GM18511 (cell line): ENCODE results near the gene CCDC159.
A peak's percentile ranks its signal among the peaks of the same experiment; 100 is the strongest.
"Not testable (repeated sequence)": the region's sequence is repeated elsewhere in the genome, so short reads cannot be mapped to it uniquely, and the experiment has no call there.

Experiments
- ATAC-seq: cut with Tn5 transposase; IDR thresholded peaks from one replicate; pipeline ENCODE4 v1.9.1; 2021; ENCODE audit warnings: mild to moderate bottlenecking, moderate library complexity; ENCODE audit not compliant: unreplicated experiment

The CCDC159 gene, protein sequence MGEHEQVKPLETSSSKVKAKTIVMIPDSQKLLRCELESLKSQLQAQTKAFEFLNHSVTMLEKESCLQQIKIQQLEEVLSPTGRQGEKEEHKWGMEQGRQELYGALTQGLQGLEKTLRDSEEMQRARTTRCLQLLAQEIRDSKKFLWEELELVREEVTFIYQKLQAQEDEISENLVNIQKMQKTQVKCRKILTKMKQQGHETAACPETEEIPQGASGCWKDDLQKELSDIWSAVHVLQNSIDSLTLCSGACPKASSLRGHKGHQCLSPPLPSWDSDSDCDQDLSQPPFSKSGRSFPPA

DNA sequence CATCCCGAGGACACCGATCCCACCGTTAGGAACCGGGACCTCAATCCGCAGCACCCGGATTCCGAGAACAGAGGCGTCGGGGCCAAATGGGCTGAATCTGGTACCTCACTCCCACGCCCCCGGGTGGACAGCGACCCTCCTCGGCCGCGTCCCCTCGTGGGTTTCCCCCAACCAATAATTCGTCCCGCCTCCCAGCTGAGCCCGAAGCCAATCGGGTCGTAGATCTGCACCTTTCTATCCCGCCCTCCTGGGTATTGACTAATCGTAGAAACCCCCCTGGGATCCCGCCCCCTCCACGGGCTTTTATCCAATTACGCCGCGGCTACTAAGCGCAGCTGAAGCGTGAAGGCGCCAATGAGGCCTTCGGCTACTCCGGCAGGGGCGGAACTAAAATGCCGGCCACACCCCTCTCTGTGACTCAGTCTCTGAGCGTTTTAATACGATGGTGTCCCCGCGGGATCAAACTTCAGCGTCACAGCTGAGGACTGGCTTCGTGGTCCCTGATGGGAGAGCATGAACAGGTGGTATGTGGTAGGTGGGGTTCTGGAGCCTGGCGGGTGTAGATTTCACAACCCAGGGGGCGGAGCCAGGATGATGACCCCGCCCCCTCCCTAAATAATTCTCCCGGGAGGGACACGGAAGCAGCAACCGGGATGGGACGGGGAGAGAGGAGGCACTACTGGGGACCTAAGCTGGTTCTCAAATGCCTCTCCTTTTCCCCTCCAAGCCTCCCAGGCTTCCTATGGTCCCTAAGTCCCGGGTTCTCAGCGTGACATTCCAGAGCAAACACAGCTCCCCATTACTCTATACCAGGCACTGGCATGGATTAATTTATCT is at the start of gene CCDC159, which contains the start of gene TMEM205:
TSS of gene CCDC159 (plus strand) at position 416 of the 837 bp plus-strand sequence. CDS start at position 504, 88 bp downstream.
TSS of gene TMEM205 (minus strand) at position 165 of the 837 bp plus-strand sequence. CDS start 649 bp downstream, outside the sequence.
- peak; percentile 94 for ATAC-seq

DNA sequence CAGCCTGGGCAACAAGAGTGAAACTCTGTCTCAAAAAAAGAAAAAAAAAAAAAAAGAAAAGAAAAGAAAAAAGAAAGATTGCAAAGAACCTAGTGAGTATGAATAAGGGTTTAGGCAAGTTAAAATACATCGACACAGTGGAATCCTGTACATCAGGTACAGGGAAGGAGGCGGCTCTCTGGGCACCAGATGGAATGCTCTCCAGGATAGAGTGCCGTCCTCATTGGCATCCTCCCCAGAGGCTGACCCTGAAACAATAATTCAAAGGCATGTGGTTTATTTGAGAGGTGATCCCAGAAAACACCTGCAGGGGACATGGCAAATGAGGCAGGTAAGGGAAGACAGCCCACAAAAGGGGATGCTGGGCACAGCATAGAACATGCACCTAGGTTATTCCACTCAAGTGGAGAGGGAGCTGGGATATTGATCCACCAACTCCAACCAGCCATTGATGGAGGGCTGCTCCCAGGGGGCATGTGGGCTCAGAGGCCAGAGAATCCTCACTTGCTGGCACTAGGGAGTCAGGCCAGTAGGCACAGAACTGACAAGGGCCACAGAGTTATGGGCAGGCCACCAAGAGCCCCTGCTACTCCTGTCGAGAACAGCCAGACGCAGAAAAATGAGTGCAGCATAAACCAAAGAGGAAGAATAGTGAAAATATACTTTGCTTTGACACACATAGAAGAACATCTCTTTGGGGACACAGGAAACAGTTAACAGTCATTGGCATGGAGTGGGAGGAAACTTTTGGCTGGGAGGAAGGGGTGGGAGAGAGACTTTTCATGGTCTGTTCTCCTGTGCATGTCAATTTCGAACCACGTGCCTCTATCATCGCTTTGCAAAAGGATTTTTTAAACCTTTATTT is 46.1 kb upstream of the CCDC159 start:
- ATAC-seq = no peak

DNA sequence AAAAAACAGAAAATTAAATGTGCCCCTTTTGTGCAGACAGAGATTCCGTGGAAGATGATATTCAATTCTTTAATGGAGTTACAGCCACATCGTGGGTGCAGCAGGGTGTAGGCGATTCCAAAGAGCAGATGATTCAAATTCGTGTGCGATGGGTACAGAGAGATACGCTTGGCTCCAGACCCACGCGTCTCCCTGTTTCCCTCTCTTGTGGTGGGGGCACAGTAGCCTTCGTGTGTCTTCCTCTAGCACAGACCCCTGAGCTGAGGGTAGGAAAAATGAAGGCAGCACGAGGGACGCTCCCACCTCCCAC is 45.6 kb upstream of the CCDC159 start:
- no peak for ATAC-seq

DNA sequence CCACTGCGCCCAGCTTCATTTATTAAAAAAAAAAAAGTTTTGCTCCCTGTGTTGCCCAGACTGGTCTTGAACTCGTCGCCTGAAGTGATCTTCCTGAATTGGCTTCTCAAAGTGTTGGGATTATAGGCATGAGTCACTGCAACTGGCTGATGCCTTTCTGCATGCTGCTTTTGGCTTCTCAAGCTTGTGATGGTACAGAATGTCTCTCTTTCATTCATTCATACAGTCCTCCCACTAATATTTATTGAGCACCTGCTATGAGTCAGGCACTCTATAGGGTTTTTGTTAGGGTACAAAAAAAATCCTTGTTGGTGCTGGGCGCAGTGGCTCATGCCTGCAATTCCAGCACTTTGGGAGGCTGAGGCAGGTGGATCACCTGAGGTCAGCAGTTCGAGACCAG is 41.4 kb upstream of the CCDC159 start:
- no peak for ATAC-seq

DNA sequence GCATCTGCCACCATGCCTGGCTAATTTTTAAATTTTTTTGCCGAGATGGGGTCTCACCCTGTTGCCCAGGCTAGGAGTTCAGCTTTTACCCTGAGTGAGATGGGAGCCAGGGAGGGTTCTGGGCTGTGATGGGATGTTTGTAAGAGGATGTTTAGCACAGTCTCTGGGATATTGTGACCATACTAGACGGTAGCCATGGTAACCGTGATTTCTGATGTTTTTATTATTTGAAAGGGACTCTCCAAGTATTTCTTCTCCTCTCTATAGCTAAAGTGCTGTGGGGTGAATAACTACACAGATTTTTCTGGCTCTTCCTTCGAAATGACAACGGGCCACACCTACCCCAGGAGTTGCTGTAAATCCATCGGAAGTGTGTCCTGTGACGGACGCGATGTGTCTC is 40.0 kb upstream of the CCDC159 start:
- no peak for ATAC-seq

DNA sequence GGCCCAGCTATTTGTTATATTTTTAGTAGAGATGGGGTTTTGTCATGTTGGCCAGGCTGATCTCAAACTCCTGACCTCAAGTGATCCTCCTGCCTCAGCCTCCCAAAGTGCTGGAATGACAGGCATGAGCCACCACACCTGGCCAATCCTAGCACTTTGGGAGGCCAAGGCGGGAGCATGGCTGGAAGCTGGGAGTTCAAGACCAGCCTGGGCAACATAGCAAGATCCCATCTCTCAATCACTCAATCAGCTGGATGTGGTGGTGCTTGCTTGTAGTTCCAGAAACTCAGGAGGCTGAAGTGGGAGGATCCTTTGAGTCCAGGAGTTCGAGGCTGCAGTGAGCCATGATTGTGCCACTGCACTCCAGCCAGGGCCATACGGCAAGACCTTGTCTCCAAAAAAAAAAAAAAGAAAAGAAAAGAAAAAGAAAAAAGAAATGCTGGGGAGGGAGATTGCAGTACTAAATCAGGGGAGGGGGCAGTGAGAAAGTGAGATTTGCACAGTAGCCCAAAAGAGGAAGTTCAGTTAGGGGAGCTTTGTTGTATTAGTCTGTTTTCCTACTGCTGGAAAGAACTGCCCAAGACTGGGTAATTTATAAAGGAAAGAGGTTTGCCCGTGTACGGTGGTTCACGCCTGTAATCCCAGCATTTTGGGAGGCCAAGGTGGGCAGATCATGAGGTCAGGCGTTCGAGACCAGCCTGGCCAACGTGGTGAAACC is 25.9 kb upstream of the CCDC159 start:
- ATAC-seq = not testable (repeated sequence)

DNA sequence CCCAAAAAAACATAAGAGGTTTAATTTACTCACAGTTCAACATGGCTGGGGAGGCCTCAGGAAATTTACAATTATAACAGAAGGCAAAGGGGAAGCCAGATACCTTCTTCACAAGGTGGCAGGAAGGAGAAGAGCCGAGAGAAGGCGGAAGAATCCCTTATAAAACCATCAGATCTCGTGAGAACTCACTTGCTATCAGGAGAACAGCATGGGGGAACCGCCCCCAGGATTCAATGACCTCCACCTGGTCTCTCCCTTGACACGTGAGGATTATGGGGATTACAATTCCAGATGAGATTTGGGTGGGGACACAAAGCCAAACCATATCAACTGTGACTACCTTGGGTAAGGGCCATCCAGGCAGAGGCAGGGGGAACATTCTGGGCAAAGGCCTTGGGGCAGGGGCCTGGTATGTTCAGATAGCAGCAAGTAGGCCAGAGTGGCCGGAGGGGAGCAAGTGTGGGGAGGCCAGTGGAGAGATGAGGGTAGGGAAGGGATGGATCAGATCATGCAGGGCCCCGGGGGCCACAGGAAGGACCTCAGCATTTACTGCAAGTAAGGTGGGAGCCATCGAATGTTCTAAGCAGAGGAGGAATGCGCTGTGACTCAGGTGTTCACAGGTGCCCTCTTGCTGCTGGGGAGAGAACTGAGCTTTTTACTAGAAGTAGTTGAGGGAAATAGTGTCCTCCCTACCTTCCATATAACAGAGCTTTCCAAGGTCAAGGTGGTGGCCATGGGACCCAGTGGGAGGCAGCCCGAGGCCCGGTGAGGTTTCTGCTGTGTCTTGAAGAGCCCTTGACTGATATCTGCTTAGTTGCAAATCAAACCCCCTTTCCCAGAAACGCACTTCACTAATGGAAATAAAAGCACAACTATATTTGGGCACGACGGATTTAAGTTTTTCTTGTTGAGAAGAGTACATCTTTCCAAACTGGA is 24.9 kb upstream of the CCDC159 start:
- no peak for ATAC-seq

DNA sequence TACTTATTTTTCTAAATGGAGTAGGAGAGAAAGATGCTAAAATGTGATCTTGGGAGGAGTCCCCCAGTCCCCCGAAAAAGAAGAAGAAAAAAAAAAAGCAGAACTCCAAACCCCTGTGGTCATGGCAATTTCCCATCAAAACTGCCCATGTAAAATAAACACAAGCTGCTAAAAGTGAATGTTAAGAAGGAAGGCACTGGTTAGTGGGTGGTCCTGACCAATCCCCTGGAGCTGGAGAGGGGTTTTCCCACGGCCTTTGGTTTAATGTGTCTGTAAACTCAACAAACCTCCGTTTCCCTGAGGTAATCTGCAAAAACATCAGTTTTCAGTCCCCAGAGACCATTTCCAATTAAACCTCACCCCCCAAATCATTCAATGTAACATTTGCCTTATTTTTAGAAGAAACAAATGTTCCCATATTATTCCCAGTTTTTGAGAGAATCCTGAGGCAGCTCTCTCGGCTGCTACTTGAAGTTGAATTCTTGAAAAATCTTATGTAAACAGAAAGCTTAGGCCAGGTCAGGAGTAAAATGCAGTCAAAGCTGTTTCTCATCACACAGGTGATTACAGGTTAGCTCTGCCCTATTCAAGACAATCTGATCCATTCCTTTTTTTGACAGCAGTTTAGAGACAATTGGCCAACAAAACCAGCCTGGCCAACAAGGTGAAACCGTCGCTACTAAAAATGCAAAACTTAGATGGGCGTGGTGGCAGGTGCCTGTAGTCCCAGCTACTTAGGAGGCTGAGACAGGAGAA is 23.9 kb upstream of the CCDC159 start:
- ATAC-seq = no peak

DNA sequence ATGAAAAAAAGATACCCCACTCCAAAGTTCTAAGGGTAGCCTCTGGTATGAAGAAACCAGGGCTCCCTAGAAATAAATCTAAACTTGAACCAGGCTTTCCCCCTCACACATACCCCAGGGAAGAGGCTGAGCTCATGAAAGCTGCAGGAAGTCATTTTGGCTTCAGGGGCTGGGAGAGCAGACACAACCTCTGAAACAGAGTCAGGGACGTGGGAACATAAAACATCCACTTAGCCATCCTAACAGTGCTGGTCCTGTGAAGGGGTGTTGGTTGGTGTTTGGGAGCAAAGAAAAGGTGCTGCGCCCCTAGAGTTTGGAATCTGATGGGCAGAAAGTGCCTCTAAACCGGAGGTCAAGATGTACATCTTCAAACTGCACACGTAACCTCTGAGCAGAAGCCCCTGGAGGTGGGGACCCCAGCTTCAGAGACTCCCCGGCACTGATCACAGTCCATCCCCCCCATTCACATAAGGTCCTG is 22.7 kb upstream of the CCDC159 start:
- ATAC-seq = no peak

DNA sequence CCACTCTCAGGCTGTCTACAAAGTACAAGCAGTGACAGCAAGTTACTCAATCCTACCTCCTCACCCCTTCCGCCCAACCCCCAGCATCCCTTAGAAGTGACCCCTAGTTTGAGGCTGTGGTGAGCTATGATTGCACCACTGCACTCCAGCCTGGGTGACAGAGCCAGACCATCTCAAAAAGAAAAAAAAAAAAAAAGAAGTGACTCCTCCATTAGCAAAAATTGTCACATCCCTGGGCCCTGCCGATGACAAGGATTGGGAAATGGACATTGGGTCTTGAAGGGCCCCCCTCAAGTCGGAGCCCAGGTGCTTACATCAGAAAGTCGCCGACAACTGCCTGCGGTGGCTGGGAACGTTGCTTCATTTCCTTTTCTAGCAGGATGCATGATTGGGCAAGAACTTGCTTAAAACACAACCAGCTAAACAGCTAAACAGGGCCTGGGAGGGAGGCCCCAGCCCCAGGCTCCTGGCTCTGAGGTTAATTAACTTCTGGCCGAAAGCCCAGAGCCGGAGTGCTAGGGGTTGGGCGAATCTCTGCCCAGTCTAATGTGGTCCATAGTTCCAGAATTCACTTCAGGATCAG is 22.1 kb upstream of the CCDC159 start:
- peak; percentile 57 for ATAC-seq

DNA sequence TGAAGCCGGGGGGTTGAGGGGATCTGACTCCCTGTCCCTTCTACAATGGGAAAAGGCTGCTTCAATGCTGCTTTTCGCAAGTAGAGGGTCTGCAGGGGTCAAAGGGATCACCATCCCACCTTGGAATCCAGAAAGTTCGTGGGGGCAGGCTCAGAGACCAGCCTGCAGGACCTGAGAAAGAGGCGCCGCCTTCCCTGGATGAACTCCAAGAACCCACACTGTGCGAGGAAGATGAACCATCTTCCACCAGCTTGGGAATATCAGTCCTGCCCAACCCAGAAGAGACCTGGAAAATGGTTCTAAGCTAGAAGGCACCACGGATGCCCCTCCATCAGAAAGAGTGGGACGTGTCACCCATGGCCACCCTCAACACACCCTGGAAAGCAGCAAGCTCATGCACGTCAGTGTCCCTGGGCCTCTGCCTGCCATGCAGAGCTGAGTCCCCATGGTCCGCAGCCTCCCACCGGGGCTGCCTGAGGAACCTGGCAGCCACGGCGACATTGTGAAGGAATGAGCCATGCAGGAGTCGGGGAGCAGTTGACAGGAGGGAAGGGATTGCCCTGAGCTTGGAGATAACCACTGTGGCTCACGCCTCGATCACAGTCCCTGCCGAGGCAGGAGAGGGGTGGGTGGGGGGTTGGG is 21.4 kb upstream of the CCDC159 start:
- ATAC-seq = no peak

DNA sequence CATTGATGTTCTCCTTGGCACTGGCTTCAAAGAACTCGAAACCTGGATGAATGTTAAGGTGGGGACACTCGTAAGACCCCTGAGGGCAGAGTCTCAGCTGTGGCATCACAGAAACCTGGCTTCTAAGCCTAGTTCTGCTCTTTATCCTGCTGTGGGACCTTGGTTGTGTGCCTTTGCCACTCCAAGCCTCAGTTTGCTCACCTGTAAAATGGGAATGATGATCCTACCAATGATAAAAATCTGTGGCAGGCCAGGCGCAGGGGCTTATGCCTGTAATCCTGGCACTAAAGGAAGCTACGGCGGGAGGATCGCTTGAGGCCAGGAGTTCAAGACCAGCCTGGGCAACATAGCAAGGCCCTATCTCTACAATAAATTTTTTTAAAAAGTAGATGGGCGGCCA is 20.8 kb upstream of the CCDC159 start:
- ATAC-seq = no peak

DNA sequence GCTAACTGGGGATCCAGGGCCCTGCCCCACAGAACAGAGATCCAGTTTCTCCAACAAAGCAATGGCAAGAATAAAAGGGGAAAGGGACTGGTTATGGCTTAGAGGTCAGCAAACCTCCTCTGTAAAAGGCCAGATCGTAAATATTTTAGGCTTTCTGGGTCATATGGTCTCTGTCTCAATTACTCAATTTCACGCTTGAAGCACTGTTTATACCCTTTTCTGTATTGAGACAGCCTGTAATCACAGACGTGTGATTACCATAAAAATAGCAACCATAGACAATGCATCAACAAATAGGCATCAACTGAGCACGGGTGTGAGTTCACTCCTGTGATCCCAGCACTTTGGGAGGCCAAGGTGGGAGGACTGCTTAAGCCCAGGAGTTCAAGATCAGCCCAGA is 16.2 kb upstream of the CCDC159 start:
- ATAC-seq = no peak

DNA sequence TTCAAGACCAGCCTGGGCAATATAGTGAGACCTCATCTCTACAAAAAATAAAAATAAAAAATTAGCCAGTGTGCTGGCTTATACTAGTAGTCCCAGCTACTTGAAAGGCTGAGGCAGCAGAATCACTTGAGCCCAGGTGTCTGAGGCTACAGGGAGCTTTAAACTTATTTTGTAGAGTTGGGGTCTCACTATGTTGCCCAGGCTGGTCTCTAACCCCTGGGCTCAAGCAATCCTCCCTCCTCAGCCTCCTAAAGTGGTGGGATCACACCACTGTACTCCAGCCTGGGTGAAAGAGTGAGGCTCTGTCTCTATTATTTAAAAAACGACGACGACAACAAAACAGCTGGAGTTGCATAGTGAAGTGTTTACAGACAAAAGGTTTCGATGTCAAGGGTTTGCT is 14.8 kb upstream of the CCDC159 start:
- no peak for ATAC-seq

DNA sequence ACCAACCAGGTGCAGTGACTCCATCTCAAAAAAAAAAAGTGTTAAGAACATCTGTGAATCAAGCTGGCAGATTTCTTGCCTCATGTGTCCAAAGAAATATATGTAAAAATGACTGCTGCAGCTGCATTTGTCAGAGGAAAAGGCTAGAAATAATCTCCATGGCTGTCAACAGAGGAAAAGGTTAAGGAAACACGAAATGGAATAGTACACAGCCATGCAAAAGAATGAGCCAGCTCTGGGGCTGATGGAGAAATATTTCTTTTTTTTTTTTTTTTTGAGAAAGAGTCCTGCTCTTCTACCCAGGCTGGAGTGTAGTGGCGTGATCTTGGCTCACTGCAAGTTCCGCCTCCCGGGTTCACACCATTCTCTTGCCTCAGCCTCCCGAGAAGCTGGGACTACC is 13.5 kb upstream of the CCDC159 start:
- ATAC-seq = no peak

DNA sequence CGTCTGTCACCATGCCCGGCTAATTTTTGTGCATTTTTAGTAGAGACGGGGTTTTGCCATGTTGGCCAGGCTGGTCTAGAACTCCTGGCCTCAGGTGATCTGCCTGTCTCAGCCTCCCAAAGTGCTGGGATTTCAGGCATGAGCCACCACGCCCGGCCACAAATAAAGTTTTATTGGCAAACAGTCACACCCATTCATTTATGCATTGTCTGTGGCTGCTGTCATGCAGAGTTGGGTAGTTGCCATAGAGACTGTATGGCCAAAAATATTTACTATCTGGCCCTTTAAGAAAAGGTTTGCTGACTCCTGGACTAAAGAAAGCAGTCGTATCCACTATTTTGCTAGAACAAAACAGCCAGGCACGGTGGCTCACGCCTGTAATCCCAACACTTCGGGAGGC is 12.5 kb upstream of the CCDC159 start:
- not testable (repeated sequence) for ATAC-seq

DNA sequence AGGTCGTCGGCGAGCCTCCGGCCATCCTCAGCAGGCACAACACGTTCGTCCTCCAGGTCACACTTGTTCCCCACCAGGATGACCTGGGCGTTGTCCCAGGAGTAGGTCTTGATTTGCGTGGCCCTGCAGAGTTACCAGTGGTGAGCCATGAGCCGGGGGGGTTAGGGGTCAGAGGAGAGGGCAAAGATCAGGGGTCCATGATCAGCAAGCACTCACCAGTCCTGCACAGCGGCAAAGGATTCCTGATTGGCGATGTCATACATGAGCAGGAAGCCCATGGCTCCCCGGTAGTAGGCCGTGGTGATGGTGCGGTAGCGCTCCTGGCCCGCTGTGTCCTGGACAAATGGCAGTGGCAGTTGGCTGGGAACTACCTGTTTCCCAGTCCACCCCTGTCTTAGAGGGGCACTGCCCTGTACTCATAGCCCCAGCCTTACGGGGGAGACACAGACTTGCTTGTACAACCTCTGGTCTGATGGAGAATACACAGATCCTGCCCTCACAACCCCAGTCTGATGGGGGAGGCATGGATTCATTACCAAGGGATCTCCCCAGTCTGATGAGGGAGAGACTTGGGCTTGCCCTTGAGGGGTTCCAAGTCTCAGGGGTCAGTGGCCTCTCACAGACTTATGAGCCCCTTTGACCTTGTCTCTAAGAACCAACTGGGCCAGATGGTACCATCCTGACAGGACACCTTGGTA is 10.7 kb upstream of the CCDC159 start:
- ATAC-seq = no peak
